Sigmoid colon (tissue), 7 donors: ENCODE measurements around the gene RHBDL1. TPM values are rescaled to one million over a fixed set of nuclear protein-coding genes. Genes with fewer than 3 reads are reported as not detected.

Experiments
- DNase-seq: peaks from one replicate; pipeline ENCODE4 v3.0.0-alpha.2; 2019
- H3K27ac ChIP-seq, 4 donors: fragments of 200-600 bp; sonication (generic); one replicate each; pipeline ENCODE4 v1.5.1; 2016 to 2019; ENCODE audit warnings: mild to moderate bottlenecking in 1 of 4
- H3K27me3 ChIP-seq, 3 donors: fragments of 200-600 bp; sonication (generic); one replicate each; pipeline ENCODE4 v1.5.1; 2019; ENCODE audit warnings: mild to moderate bottlenecking in 1 of 3
- H3K36me3 ChIP-seq, 4 donors: fragments of 200-600 bp; sonication (generic); one replicate each; pipeline ENCODE4 v1.5.1; 2016 to 2019
- H3K4me1 ChIP-seq, 4 donors: fragments of 200-600 bp; sonication (generic); one replicate each; pipeline ENCODE4 v1.5.1; 2017 to 2019
- H3K4me3 ChIP-seq, 4 donors: fragments of 200-600 bp; sonication (generic); one replicate each; pipeline ENCODE4 v1.5.1; 2017 to 2019; ENCODE audit warnings: mild to moderate bottlenecking in 2 of 4, moderate library complexity in 1 of 4
- H3K9me3 ChIP-seq, 4 donors: fragments of 200-600 bp in 3 of 4; sonication (generic) in 3 of 4; one replicate each; pipeline versions ENCODE4 v1.5.1 to v1.6.1; 2013 to 2019
- EP300 ChIP-seq, 4 donors: sonication (generic); formaldehyde crosslinking; IDR thresholded peaks; one replicate each; pipeline ENCODE4 v1.6.1; 2017; ENCODE audit warnings: antibody characterized with exemption in 4 of 4
- POLR2A ChIP-seq, 2 donors: fragments of 450-650 bp; IDR thresholded peaks; one replicate each; pipeline ENCODE4 v1.6.1; 2016; ENCODE audit warnings: antibody characterized with exemption in 2 of 2, mild to moderate bottlenecking in 2 of 2, moderate library complexity in 2 of 2
- POLR2AphosphoS5 ChIP-seq, 4 donors: sonication (generic); formaldehyde crosslinking; IDR thresholded peaks; one replicate each; pipeline ENCODE4 v1.6.1; 2017; ENCODE audit warnings: antibody characterized with exemption in 4 of 4
- WGBS, 2 donors: extraction: QIAGEN DNeasy Blood & Tissue Kit; methylation state at CpG; one replicate each; pipeline ENCODE4 v1.1.7; 2013; 5-methylcytosine and 5-hydroxymethylcytosine counted together
- intact Hi-C: fragments of 100-400 bp; cut with DNase I; formaldehyde crosslinking; loops from one replicate; pipeline ENCODE4 v1.15.1; 2023
- polyA plus RNA-seq, 3 donors: library from polyadenylated mRNA; stranded (reverse); fragments of 200-250 nt; gene quantifications; one replicate each; pipeline ENCODE4 v1.2.3, GENCODE V29; 2013
- total RNA-seq, 4 donors: library from RNA; depleted of rRNA; stranded (reverse); fragments of >200 nt; gene quantifications; one replicate each; pipeline ENCODE4 v1.1.0, GENCODE V29; 2016
- TF ChIP-seq, protein P1 (sequence below), 4 experiments: fragments of 450-650 bp in 3 of 4; fragments of 200-600 bp in 1 of 4; IDR thresholded peaks; one replicate each; pipeline ENCODE4 v1.5.1; 2016 to 2019; ENCODE audit warnings: antibody characterized with exemption in 4 of 4, mild to moderate bottlenecking in 3 of 4, moderate library complexity in 2 of 4
- donor health status: healthy with polysubstance abuse.
- donor health status: Bipolar disorder and iron deficiency.
- donor health status: healthy.

RHBDL1 gene
- total and polyA plus RNA-seq, 7 donors = 0.46 to 6.1 (median 1.5) TPM; not detected in 2

DNA sequence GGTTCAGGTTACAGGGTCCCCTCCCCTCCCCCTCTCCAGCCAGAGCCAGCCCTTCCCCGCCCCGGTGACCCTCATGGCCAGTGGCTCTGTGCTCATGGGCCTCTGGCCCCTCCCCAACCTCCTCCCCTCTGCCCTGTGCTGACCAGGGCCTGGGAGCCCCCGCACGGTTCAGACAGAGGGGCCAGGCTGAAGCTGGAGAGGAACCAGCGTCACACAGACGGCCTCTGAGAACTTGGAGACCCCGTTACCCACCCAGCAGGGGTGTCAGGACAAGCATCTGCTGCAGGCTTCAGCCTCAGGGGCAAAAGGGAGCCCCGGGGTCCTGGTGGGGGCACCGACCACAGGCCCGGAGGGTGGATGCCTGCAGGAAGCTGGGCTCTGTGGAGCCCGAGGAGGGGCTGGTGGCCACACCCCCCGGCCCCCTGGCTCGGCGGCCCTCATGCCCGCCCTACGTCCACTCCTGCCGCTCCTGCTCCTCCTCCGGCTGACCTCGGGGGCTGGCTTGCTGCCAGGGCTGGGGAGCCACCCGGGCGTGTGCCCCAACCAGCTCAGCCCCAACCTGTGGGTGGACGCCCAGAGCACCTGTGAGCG lies 44.6 kb upstream of the RHBDL1 start, which contains the start of gene WFIKKN1:
WFIKKN1 (plus strand) TSS at position 171 of the 591 bp plus-strand sequence; CDS start at position 440, 269 bp downstream.
- intact Hi-C loops = no loop called here
- 4% methylated on average over 23 of the region's 23 CpGs for WGBS, 2 donors
- peaks cover 0 to 41% (median 19%) of the 10 kb centered on the region in 4 donors for H3K36me3 ChIP-seq
- H3K27ac ChIP-seq = peak within 1 kb of the TSS in 1 of 4 donors; percentile 2
- DNase-seq = no peak
- H3K9me3 ChIP-seq = no peaks in the 10 kb centered on the region
- H3K27me3 ChIP-seq = peaks cover 0 to 13% (median 0%) of the 10 kb centered on the region in 3 donors
- TF ChIP-seq POLR2AphosphoS5 (IDR thresholded peaks at IDR 0.05) (no peak), EP300 (IDR thresholded peaks at IDR 0.05) (no peak), POLR2A (IDR thresholded peaks at IDR 0.05) (no peak)
- TF ChIP-seq, protein P1, sequence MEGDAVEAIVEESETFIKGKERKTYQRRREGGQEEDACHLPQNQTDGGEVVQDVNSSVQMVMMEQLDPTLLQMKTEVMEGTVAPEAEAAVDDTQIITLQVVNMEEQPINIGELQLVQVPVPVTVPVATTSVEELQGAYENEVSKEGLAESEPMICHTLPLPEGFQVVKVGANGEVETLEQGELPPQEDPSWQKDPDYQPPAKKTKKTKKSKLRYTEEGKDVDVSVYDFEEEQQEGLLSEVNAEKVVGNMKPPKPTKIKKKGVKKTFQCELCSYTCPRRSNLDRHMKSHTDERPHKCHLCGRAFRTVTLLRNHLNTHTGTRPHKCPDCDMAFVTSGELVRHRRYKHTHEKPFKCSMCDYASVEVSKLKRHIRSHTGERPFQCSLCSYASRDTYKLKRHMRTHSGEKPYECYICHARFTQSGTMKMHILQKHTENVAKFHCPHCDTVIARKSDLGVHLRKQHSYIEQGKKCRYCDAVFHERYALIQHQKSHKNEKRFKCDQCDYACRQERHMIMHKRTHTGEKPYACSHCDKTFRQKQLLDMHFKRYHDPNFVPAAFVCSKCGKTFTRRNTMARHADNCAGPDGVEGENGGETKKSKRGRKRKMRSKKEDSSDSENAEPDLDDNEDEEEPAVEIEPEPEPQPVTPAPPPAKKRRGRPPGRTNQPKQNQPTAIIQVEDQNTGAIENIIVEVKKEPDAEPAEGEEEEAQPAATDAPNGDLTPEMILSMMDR (IDR thresholded peaks at IDR 0.05) = no peak
- H3K4me1 ChIP-seq = peaks cover 0 to 55% (median 44%) of the 10 kb centered on the region in 4 donors
- H3K4me3 ChIP-seq = no peak within 1 kb of the TSS

DNA sequence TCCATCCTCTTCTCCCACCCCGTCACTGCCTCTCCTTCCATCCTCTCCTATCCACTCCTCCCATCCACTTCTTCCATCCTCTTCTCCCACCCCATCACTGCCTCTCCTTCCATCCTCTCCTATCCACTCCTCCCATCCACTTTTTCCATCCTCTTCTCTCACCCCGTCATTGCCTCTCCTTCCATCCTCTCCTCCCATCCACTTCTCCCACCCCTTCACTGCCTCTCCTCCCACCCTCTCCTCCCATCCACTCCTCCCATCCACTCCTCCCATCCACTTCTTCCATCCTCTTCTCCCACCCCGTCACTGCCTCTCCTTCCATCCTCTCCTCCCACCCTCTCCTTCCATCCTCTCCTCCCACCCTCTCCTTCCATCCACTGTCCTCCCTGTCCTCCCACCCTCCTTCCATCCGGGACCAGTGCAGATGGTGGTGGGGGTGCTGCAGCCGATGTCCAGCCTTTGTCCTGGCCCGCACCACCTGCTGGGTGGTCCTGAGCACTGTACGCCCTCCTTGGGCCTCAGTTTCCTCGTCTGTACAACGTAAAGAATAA lies 43.6 kb upstream of the RHBDL1 start:
- Histone ChIP-seq H3K27ac (no peak overlapping the region), H3K9me3 (no peaks in the 10 kb centered on the region), H3K27me3 (peaks cover 0 to 13% (median 0%) of the 10 kb centered on the region in 3 donors), H3K4me1 (peaks cover 0 to 49% (median 40%) of the 10 kb centered on the region in 4 donors), H3K4me3 (no peak overlapping the region), H3K36me3 (peaks cover 0 to 35% (median 16%) of the 10 kb centered on the region in 4 donors)
- DNase-seq = no peak
- 50 to 67% methylated on average over 9 of the region's 9 CpGs for WGBS, 2 donors
- TF ChIP-seq EP300 (IDR thresholded peaks at IDR 0.05) (no peak), POLR2AphosphoS5 (IDR thresholded peaks at IDR 0.05) (no peak), POLR2A (IDR thresholded peaks at IDR 0.05) (no peak)
- TF ChIP-seq, protein P1 (IDR thresholded peaks at IDR 0.05) = no peak
- intact Hi-C loops = no loop called here

DNA sequence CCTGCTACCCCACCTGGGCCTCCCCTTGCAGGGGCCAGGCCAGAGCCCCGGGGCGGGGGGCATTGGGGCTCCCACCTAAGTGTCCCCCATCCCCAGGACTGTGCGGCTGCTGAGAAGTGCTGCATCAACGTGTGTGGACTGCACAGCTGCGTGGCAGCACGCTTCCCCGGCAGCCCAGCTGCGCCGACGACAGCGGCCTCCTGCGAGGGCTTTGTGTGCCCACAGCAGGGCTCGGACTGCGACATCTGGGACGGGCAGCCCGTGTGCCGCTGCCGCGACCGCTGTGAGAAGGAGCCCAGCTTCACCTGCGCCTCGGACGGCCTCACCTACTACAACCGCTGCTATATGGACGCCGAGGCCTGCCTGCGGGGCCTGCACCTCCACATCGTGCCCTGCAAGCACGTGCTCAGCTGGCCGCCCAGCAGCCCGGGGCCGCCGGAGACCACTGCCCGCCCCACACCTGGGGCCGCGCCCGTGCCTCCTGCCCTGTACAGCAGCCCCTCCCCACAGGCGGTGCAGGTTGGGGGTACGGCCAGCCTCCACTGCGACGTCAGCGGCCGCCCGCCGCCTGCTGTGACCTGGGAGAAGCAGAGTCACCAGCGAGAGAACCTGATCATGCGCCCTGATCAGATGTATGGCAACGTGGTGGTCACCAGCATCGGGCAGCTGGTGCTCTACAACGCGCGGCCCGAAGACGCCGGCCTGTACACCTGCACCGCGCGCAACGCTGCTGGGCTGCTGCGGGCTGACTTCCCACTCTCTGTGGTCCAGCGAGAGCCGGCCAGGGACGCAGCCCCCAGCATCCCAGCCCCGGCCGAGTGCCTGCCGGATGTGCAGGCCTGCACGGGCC lies 42.8 kb upstream of the RHBDL1 start:
- H3K27me3 ChIP-seq = peaks cover 0 to 13% (median 0%) of the 10 kb centered on the region in 3 donors
- H3K27ac ChIP-seq = no peak overlapping the region
- TF ChIP-seq POLR2AphosphoS5 (IDR thresholded peaks at IDR 0.05) = no peak
- TF ChIP-seq EP300 (IDR thresholded peaks at IDR 0.05) = no peak
- no peak for TF ChIP-seq POLR2A (IDR thresholded peaks at IDR 0.05)
- TF ChIP-seq, protein P1 (IDR thresholded peaks at IDR 0.05) = no peak
- peaks cover 0 to 27% (median 14%) of the 10 kb centered on the region in 4 donors for H3K36me3 ChIP-seq
- H3K4me1 ChIP-seq = peaks cover 0 to 48% (median 40%) of the 10 kb centered on the region in 4 donors
- intact Hi-C loops = no loop called here
- H3K9me3 ChIP-seq = no peaks in the 10 kb centered on the region
- H3K4me3 ChIP-seq = no peak overlapping the region
- WGBS, 2 donors = 94 to 96% methylated on average over 67 of the region's 67 CpGs
- no peak for DNase-seq

DNA sequence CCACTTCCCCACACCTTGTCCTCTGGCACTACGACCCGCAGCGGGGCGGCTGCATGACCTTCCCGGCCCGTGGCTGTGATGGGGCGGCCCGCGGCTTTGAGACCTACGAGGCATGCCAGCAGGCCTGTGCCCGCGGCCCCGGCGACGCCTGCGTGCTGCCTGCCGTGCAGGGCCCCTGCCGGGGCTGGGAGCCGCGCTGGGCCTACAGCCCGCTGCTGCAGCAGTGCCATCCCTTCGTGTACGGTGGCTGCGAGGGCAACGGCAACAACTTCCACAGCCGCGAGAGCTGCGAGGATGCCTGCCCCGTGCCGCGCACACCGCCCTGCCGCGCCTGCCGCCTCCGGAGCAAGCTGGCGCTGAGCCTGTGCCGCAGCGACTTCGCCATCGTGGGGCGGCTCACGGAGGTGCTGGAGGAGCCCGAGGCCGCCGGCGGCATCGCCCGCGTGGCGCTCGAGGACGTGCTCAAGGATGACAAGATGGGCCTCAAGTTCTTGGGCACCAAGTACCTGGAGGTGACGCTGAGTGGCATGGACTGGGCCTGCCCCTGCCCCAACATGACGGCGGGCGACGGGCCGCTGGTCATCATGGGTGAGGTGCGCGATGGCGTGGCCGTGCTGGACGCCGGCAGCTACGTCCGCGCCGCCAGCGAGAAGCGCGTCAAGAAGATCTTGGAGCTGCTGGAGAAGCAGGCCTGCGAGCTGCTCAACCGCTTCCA lies 42.0 kb upstream of the RHBDL1 start:
- Histone ChIP-seq H3K4me1 (peaks cover 0 to 53% (median 46%) of the 10 kb centered on the region in 4 donors), H3K36me3 (peaks cover 0 to 22% (median 13%) of the 10 kb centered on the region in 4 donors), H3K9me3 (no peaks in the 10 kb centered on the region), H3K27ac (no peak overlapping the region), H3K27me3 (peaks cover 0 to 13% (median 0%) of the 10 kb centered on the region in 3 donors), H3K4me3 (no peak overlapping the region)
- intact Hi-C loops = no loop called here
- 97% methylated on average over 74 of the region's 74 CpGs for WGBS, 2 donors
- TF ChIP-seq POLR2AphosphoS5 (IDR thresholded peaks at IDR 0.05) = no peak
- TF ChIP-seq POLR2A (IDR thresholded peaks at IDR 0.05) = no peak
- TF ChIP-seq EP300 (IDR thresholded peaks at IDR 0.05) = no peak
- TF ChIP-seq, protein P1 (IDR thresholded peaks at IDR 0.05) = no peak
- no peak for DNase-seq
